Measurements from ENCODE around the gene RELA. TPM values are rescaled to one million over a fixed set of nuclear protein-coding genes. Genes with fewer than 3 reads are reported as not detected.

Gene RELA
- total RNA-seq, 4 donors from 2014 or later: 29.4 to 49.4 (median 47.5) TPM

DNA sequence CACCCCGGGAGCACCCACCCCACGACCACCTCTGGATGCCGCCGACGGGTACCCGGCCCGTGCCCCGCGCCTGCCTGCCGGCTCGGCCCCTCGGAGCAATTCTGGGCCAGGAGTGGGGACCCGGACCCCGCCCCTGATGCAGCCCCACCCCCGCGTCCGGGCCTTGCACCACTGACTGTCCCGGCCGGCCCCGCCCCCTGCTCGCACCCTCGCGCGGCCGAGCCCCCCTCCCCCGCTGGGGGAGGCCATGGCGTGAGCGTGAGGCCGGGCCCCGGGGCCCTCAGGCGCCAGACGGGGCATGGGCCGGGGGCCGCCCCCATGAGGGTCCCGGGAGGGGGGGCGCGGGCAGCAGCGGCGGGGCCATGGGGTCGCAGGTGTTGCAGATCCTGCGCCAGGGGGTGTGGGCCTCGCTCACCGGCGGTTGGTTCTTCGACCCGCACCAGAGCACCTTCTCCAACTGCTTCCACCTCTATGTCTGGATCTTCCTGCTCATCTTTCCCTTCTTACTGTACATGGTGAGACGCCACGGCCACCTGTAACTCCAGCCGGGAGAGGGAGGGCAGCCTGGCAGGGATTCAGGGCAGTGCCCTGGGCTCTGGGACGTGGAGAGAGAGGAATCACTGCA is 46.7 kb downstream of the RELA start:
- peak overlapping the region; percentile 96 to 98 (median 97) for H3K27ac ChIP-seq
- H3K27me3 ChIP-seq: no peaks in the 10 kb centered on the region
- H3K36me3 ChIP-seq: peaks cover 28 to 60% (median 35%) of the 10 kb centered on the region in 3 donors
- no peaks in the 10 kb centered on the region for H3K9me3 ChIP-seq
- peak overlapping the region; percentile 81 to 99 (median 96) for H3K4me3 ChIP-seq
- H3K4me1 ChIP-seq: peaks cover 31 to 56% (median 39%) of the 10 kb centered on the region in 3 donors
- DNase-seq: no peak
- intact Hi-C loops (cut with DNase I): loop anchor here (10.0 kb wide), 1 partner anchor 71 kb away; no protein-coding TSS in a partner anchor
- 0% methylated on average over 1 to 13 of the region's 50 CpGs for WGBS, 2 donors
- TF ChIP-seq POLR2A (IDR thresholded peaks at IDR 0.05): no peak
- TF ChIP-seq, protein P1, sequence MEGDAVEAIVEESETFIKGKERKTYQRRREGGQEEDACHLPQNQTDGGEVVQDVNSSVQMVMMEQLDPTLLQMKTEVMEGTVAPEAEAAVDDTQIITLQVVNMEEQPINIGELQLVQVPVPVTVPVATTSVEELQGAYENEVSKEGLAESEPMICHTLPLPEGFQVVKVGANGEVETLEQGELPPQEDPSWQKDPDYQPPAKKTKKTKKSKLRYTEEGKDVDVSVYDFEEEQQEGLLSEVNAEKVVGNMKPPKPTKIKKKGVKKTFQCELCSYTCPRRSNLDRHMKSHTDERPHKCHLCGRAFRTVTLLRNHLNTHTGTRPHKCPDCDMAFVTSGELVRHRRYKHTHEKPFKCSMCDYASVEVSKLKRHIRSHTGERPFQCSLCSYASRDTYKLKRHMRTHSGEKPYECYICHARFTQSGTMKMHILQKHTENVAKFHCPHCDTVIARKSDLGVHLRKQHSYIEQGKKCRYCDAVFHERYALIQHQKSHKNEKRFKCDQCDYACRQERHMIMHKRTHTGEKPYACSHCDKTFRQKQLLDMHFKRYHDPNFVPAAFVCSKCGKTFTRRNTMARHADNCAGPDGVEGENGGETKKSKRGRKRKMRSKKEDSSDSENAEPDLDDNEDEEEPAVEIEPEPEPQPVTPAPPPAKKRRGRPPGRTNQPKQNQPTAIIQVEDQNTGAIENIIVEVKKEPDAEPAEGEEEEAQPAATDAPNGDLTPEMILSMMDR (IDR thresholded peaks at IDR 0.05): no peak

DNA sequence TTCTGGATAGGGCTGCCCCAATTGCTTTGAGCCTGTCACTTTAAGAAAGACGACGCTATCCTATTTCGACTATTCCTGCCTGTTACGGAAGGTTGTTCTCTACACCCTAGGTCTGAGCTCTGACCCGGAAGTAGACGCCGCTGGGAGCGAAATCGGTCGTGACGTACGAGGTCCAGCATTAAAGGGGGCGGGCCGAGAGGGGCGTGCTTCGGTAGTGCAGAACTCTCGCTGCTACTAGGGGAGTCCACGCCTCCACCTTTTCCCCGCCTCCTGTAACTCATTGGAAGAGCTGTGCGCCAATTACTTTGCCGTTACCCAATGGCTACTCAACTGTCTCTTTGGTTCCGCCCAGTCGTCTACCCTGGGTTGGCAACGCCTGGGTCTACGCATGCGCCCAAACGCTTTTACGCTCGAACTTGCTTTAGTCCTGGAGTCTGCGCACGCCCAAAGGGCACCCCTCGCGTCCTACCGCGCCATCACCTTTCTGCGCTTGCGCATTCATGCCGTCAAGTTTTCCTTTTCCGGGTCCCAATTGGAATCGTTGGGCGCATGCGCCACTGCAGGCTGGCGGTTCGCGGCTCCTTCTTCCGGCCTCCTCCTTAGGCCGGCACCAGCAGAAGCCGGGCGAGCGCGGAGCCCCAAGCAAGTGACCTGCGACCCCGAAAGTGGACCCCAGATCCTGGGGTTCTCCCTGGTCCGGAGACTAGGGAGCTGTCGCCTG is 47.3 kb downstream of the RELA start, which contains the start of gene PCNX3:
TSS of gene PCNX3 (plus strand) at position 548 of the 721 bp plus-strand sequence. CDS start 536 bp downstream, outside the sequence.
- H3K4me1 ChIP-seq: peaks cover 38 to 62% (median 46%) of the 10 kb centered on the region in 3 donors
- peak; percentile 99 for DNase-seq
- H3K4me3 ChIP-seq: peak within 1 kb of the TSS; percentile 81 to 99 (median 96)
- TF ChIP-seq, protein P1 (IDR thresholded peaks at IDR 0.05): peak in 1 of 6 experiments; percentile 8
- peak in 3 of 4 donors; percentile 53 to 72 (median 59) for TF ChIP-seq POLR2A (IDR thresholded peaks at IDR 0.05)
- H3K27me3 ChIP-seq: no peaks in the 10 kb centered on the region
- H3K27ac ChIP-seq: peak within 1 kb of the TSS; percentile 96 to 98 (median 98)
- no peaks in the 10 kb centered on the region for H3K9me3 ChIP-seq
- H3K36me3 ChIP-seq: peaks cover 28 to 60% (median 28%) of the 10 kb centered on the region in 3 donors
- 1% methylated on average over 21 to 40 of the region's 55 CpGs for WGBS, 2 donors
- intact Hi-C loops (cut with DNase I): loop anchor here (10.0 kb wide), 1 partner anchor 71 kb away; no protein-coding TSS in a partner anchor

DNA sequence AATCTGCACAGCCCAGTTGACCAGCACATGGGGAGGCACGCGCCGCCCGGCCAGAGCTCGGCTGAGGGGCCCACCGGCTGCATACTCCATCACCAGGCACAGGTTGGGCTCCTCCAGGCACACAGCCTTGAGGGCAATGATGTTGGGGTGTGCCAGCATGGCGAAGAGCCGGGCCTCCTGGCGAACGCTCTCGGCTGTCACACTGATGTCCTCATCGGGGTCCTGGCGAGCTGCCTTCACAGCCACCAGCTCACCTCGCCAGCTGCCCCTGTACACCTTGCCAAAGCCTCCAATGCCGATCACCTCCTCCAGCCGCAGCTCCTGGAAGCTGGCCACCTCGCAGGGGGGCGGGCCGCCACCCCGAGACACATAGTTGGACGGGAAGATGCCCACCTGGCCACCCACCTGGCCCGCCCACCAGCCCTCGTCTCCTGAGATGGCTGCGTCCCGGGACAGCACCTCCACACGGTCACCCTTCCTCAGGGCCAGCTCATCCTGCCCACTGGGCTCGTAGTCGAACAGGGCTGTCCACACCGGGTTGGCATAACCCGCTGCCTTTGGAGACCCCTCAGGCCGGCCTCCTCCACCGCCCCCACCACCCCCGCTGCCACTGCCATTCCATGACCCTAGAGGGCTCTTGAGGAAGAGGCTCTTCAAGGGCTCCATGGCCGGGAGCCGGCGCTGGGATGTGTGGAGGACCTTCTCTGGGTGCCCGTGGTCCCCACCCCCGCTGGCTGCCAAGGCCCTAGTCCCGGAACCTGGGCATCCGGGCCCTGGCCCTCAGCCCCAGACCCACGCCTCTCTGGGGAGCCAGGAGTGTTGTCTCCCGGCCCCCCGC is 49.4 kb downstream of the RELA start:
- H3K4me3 ChIP-seq: peak overlapping the region; percentile 70 to 99 (median 87)
- H3K4me1 ChIP-seq: peaks cover 49 to 78% (median 54%) of the 10 kb centered on the region in 3 donors
- H3K9me3 ChIP-seq: no peaks in the 10 kb centered on the region
- H3K36me3 ChIP-seq: peaks cover 7 to 58% (median 7%) of the 10 kb centered on the region in 3 donors
- no peaks in the 10 kb centered on the region for H3K27me3 ChIP-seq
- 8 to 60% methylated on average over 1 to 7 of the region's 43 CpGs for WGBS, 2 donors
- DNase-seq: no peak
- peak overlapping the region; percentile 96 to 98 (median 98) for H3K27ac ChIP-seq
- TF ChIP-seq POLR2A (IDR thresholded peaks at IDR 0.05): no peak
- TF ChIP-seq, protein P1 (IDR thresholded peaks at IDR 0.05): no peak
- intact Hi-C loops (cut with DNase I): loop anchor here (10.0 kb wide), 1 partner anchor 69 kb away; no protein-coding TSS in a partner anchor

DNA sequence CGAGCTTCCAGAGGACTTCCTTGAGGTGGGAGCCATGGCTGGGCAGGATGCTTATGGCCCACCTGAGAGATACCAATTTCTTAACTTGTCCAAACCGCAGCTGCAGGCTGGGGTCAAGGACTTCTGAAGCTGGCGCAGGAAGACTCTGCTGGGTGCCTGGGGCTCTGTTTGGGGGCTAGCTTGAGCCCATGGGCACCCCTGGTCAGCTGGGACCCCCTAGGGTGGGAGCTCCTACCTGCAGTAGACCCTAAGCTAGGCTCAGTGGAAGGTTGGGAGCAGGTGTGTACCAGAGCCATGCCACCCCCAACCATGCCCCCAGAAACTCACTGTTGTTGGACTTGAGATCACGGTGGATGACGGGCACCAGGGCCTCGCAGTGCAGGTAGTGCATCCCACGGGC is 50.0 kb downstream of the RELA start:
- Histone ChIP-seq H3K4me3 (peak overlapping the region; percentile 70 to 99 (median 87)), H3K4me1 (peaks cover 52 to 78% (median 58%) of the 10 kb centered on the region in 3 donors), H3K9me3 (no peaks in the 10 kb centered on the region), H3K36me3 (peaks cover under 1 to 58% (median 1%) of the 10 kb centered on the region in 3 donors), H3K27ac (peak overlapping the region; percentile 96 to 98 (median 98)), H3K27me3 (no peaks in the 10 kb centered on the region)
- no peak for TF ChIP-seq POLR2A (IDR thresholded peaks at IDR 0.05)
- TF ChIP-seq, protein P1 (IDR thresholded peaks at IDR 0.05): no peak
- intact Hi-C loops (cut with DNase I): loop anchor here (10.0 kb wide), 1 partner anchor 68 kb away; no protein-coding TSS in a partner anchor
- no peak for DNase-seq
- 25 to 32% methylated on average over 2 of the region's 7 CpGs for WGBS, 2 donors

All from esophagus squamous epithelium (tissue), 5 donors.